SJSA1 (cell line): Measurements from ENCODE around the gene KIAA1328. TPM values are rescaled to one million over a fixed set of nuclear protein-coding genes. Genes with fewer than 3 reads are reported as not detected.

ENCODE experiments used
- DNase-seq, 2 experiments: peaks; one replicate each; pipeline ENCODE4 v3.0.0-alpha.2; 2015 to 2020; ENCODE audit warnings: low spot score in 2 of 2, low read depth in 1 of 2
- H3K27ac ChIP-seq: fragments of 250-450 bp; sonication (Bioruptor Pico); 2 replicates; pipeline ENCODE4 v1.5.1; 2020; ENCODE audit warnings: mild to moderate bottlenecking, moderate library complexity
- H3K27me3 ChIP-seq: fragments of 250-450 bp; sonication (Bioruptor Pico); replicated peaks from 2 replicates; pipeline ENCODE4 v1.5.1; 2020; ENCODE audit warnings: mild to moderate bottlenecking, moderate library complexity
- H3K36me3 ChIP-seq: fragments of 250-450 bp; sonication (Bioruptor Pico); 2 replicates; pipeline ENCODE4 v1.5.1; 2020; ENCODE audit warnings: mild to moderate bottlenecking
- H3K4me1 ChIP-seq: fragments of 250-450 bp; sonication (Bioruptor Pico); replicated peaks from 2 replicates; pipeline ENCODE4 v1.6.1; 2021; ENCODE audit warnings: mild to moderate bottlenecking
- H3K4me3 ChIP-seq: fragments of 250-450 bp; sonication (Bioruptor Pico); 2 replicates; pipeline ENCODE4 v1.5.1; 2020; ENCODE audit warnings: mild to moderate bottlenecking
- H3K9me3 ChIP-seq: fragments of 250-450 bp; sonication (Bioruptor Pico); replicated peaks from 2 replicates; pipeline ENCODE4 v1.5.1; 2020; ENCODE audit warnings: mild to moderate bottlenecking
- total RNA-seq: library from RNA; depleted of rRNA; stranded (reverse); fragments of >200 nt; shearing (Covaris generic); gene quantifications from 2 replicates; pipeline ENCODE4 v1.2.3, GENCODE V29; 2014

KIAA1328 gene
- total RNA-seq, 1 experiment from 2014 or later: 7.9 TPM

DNA sequence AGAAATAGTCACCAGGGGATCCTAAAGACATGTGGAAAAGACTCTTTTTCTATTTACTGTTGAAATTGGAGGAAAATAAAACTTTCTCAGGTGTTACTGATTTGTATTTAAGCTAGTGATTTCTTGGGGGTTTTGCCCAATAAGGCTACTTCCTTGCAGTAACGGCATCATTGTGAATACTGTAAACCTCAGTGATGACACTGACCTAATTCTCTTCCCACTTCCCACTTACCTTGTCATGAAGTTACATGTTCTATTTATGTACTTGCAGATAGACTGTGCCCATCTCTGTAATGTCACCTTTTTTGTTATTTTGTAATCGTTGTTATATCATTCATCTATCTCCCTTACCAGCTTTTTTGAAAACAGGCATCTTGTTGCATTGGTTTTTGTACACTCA lies 134.5 kb downstream of the KIAA1328 start:
- no peak overlapping the region for H3K27ac ChIP-seq
- no peak overlapping the region for H3K4me3 ChIP-seq
- no peak for DNase-seq
- H3K4me1 ChIP-seq: no peaks in the 10 kb centered on the region
- H3K9me3 ChIP-seq: peaks cover 9% of the 10 kb centered on the region; the same call in 1 of the 2 replicates
- no peaks in the 10 kb centered on the region for H3K36me3 ChIP-seq
- H3K27me3 ChIP-seq: no peaks in the 10 kb centered on the region

- H3K4me3 ChIP-seq: no peak overlapping the region
- no peaks in the 10 kb centered on the region for H3K36me3 ChIP-seq
- H3K9me3 ChIP-seq: no peaks in the 10 kb centered on the region
- H3K27ac ChIP-seq: no peak overlapping the region
- H3K4me1 ChIP-seq: no peaks in the 10 kb centered on the region
- DNase-seq: no peak
- no peaks in the 10 kb centered on the region for H3K27me3 ChIP-seq
These were observed 145.8 kb downstream of the KIAA1328 start for GRCh38 chr18:36974686-36975085.

DNA sequence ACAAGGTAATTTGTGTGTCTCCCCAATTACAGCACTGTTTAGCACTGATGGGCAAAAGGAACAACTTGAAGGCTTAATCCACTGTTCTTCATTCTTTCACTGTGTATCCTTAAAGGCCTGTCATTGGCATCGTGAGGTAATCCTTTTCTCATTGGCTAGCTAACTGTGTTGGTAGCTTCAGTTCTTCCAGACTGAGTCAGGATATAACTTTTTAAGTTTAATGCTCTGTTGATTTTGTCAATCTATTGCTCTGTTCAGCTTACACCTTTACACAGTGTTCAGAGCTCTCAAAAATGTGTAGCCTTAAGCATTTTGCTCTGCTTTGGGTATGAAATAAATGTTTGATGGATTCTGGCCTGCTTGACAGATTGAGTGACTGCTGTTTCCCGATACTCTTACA lies 148.2 kb downstream of the KIAA1328 start:
- H3K27ac ChIP-seq: no peak overlapping the region
- H3K36me3 ChIP-seq: no peaks in the 10 kb centered on the region
- no peak overlapping the region for H3K4me3 ChIP-seq
- no peaks in the 10 kb centered on the region for H3K4me1 ChIP-seq
- no peak for DNase-seq
- no peaks in the 10 kb centered on the region for H3K9me3 ChIP-seq
- H3K27me3 ChIP-seq: no peaks in the 10 kb centered on the region

DNA sequence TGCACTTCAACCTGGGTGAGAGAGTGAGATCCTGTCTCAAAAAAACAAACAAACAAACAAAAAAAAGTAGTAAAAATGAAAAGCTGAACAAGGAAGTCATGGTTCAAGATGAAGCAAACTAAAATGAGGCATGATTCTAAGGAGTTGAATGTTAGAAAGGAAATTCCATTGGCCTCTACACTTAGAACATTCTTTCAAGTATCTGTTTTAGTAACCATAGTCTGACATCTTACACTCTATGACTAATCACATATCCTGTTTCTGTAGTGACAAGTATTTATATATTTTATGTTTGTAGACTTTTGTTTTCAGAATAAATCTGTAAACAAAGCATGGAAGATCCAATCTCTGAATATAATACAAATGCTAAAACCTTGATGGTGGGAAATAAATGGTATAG lies 164.1 kb downstream of the KIAA1328 start:
- no peaks in the 10 kb centered on the region for H3K36me3 ChIP-seq
- no peak overlapping the region for H3K4me3 ChIP-seq
- no peak overlapping the region for H3K27ac ChIP-seq
- H3K9me3 ChIP-seq: peaks cover 2% of the 10 kb centered on the region; the same call in 1 of the 2 replicates
- no peak for DNase-seq
- no peaks in the 10 kb centered on the region for H3K4me1 ChIP-seq
- H3K27me3 ChIP-seq: no peaks in the 10 kb centered on the region

- DNase-seq: no peak
- H3K27me3 ChIP-seq: no peaks in the 10 kb centered on the region
- H3K4me3 ChIP-seq: no peak overlapping the region
- no peaks in the 10 kb centered on the region for H3K36me3 ChIP-seq
- no peaks in the 10 kb centered on the region for H3K4me1 ChIP-seq
- H3K27ac ChIP-seq: no peak overlapping the region
- H3K9me3 ChIP-seq: no peaks in the 10 kb centered on the region
These were observed 177.8 kb downstream of the KIAA1328 start for GRCh38 chr18:37006742-37007141.

- H3K4me3 ChIP-seq: no peak overlapping the region
- no peak for DNase-seq
- no peaks in the 10 kb centered on the region for H3K4me1 ChIP-seq
- H3K27me3 ChIP-seq: no peaks in the 10 kb centered on the region
- no peak overlapping the region for H3K27ac ChIP-seq
- 0 out of 2 replicates have a peak, but pooled peaks cover 3% of the 10 kb centered on the region for H3K9me3 ChIP-seq
- no peaks in the 10 kb centered on the region for H3K36me3 ChIP-seq
These were observed 183.5 kb downstream of the KIAA1328 start for GRCh38 chr18:37012452-37012851.

- Histone ChIP-seq H3K9me3 (0 out of 2 replicates have a peak, but pooled peaks cover 3% of the 10 kb centered on the region), H3K4me3 (no peak overlapping the region), H3K27me3 (no peaks in the 10 kb centered on the region), H3K36me3 (no peaks in the 10 kb centered on the region), H3K4me1 (no peaks in the 10 kb centered on the region), H3K27ac (no peak overlapping the region)
- DNase-seq: no peak
These were observed 190.4 kb downstream of the KIAA1328 start for GRCh38 chr18:37019157-37019827.

DNA sequence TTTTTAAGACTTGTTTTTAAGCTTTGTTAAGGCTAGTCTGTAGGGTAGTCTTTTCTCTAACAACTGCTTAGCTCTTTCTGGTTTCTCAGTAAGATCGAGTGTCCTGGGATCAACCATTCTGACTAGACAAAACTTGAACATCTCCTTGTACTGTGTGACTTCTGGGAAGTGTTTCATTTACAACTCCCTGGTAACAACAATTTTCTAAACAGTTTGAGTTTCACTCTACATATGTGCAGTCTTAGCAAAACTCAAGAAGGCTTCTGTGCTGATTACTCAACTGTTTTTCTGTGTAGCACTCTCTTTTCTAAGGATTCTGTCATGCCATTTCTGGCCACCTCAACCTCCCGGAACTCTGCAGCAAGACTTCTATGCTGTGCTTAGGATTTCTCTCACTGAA lies 204.5 kb downstream of the KIAA1328 start:
- H3K36me3 ChIP-seq: no peaks in the 10 kb centered on the region
- H3K9me3 ChIP-seq: peaks cover 5% of the 10 kb centered on the region
- no peaks in the 10 kb centered on the region for H3K27me3 ChIP-seq
- H3K4me3 ChIP-seq: no peak overlapping the region
- H3K27ac ChIP-seq: no peak overlapping the region
- no peaks in the 10 kb centered on the region for H3K4me1 ChIP-seq
- DNase-seq: no peak

- H3K4me3 ChIP-seq: no peak overlapping the region
- H3K9me3 ChIP-seq: peaks cover 16% of the 10 kb centered on the region
- no peaks in the 10 kb centered on the region for H3K36me3 ChIP-seq
- H3K27me3 ChIP-seq: no peaks in the 10 kb centered on the region
- no peak for DNase-seq
- H3K4me1 ChIP-seq: no peaks in the 10 kb centered on the region
- no peak overlapping the region for H3K27ac ChIP-seq
These were observed 213.5 kb downstream of the KIAA1328 start for GRCh38 chr18:37042381-37042780.

DNA sequence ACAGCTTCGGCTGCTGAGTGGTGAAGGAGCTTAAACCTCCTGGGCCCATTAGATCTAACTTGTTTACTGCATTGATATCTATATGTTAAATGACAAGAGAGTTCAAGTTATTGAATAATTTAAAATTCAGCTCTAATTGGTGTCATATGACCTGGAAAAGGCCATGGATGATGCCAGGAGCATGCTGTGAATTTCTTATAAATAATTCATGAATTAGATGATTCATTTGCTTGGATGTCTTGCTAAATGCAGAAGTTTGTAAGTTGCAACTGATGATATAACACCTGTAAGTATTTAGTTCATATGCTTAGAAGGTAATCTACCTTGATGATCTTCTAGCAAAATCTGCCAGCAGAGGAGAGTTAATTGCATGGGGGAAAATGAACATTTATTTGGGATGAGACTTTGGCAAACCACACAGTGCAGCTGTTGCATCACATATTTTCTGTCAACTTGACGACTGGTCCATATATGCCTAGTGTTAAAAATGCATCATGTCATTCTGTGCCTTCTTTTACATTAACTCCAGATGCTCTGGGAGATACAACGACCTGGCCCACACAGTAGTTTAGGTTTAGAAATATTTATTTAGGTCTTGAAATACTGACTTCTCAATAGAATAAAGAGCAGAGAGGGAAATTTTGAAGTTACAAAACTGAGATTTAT lies 226.3 kb downstream of the KIAA1328 start:
- Histone ChIP-seq H3K27ac (no peak overlapping the region), H3K4me1 (no peaks in the 10 kb centered on the region), H3K9me3 (no peaks in the 10 kb centered on the region; the same call in 1 of the 2 replicates), H3K4me3 (no peak overlapping the region), H3K36me3 (no peaks in the 10 kb centered on the region), H3K27me3 (no peaks in the 10 kb centered on the region)
- no peak for DNase-seq

GRCh38 chr18:37064187-37064586 lies 235.3 kb downstream of the KIAA1328 start:
- Histone ChIP-seq H3K9me3 (no peaks in the 10 kb centered on the region), H3K4me1 (no peaks in the 10 kb centered on the region), H3K27me3 (no peaks in the 10 kb centered on the region), H3K36me3 (no peaks in the 10 kb centered on the region), H3K4me3 (no peak overlapping the region), H3K27ac (no peak overlapping the region)
- no peak for DNase-seq

- DNase-seq: no peak
- Histone ChIP-seq H3K4me3 (no peak overlapping the region), H3K4me1 (no peaks in the 10 kb centered on the region)
These were observed 236.3 kb downstream of the KIAA1328 start for GRCh38 chr18:37065254-37065653.

GRCh38 chr18:37084912-37085311 lies 256.0 kb downstream of the KIAA1328 start:
- Histone ChIP-seq H3K27ac (no peak overlapping the region), H3K27me3 (no peaks in the 10 kb centered on the region), H3K9me3 (no peaks in the 10 kb centered on the region), H3K4me1 (no peaks in the 10 kb centered on the region), H3K36me3 (no peaks in the 10 kb centered on the region), H3K4me3 (no peak overlapping the region)
- no peak for DNase-seq

More at GRCh38 chr18:37065254-37065653, 236.3 kb downstream of the KIAA1328 start:
- no peak overlapping the region for H3K27ac ChIP-seq
- H3K9me3 ChIP-seq: no peaks in the 10 kb centered on the region
- H3K36me3 ChIP-seq: no peaks in the 10 kb centered on the region
- H3K27me3 ChIP-seq: no peaks in the 10 kb centered on the region

GRCh38 chr18:37085362-37085761 lies 256.4 kb downstream of the KIAA1328 start:
- H3K9me3 ChIP-seq: no peaks in the 10 kb centered on the region
- H3K36me3 ChIP-seq: no peaks in the 10 kb centered on the region
- H3K27me3 ChIP-seq: no peaks in the 10 kb centered on the region
- H3K4me3 ChIP-seq: no peak overlapping the region
- H3K4me1 ChIP-seq: no peaks in the 10 kb centered on the region
- DNase-seq: no peak
- H3K27ac ChIP-seq: no peak overlapping the region
